ENCODE results near the gene MORF4L2. TPM values are rescaled to one million over a fixed set of nuclear protein-coding genes. Genes with fewer than 3 reads are reported as not detected.

Gene MORF4L2
- total RNA-seq, 1 donor from 2014 or later = 268 TPM

DNA sequence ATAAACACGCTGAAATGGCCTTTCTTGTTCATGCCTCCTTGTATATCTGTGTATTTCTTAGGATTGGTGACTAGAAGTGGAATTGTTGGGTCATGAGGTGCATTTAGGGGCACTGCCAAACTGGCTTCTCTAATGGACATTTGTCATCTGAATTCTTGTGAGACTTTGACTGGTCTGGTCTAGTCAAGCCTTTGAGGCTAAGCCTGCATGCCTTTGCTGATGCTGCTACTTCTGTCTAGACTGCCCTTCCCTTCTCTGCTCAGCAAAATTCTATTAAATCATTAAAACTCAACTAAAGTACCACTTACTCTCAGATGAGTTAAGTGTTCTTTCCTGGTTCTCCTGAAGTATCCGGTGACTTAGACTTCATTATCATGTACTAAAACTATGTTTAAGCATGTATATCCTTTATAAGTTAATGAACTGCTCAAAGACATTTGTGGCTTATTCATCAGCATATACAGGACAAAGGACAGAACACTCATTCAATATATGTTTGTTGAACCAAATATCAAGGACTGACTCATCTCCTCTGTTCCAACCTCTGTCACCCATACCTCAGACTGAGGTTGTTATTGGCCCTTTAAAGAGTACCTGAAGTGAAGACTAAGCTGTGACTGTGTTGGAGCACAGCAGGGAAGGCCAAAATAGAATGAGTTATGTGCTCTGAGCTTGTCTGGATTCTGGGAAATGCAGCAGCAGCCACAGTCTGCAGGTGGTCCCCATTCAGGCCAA is 48.7 kb downstream of the MORF4L2 start:
- DNase-seq (ENCODE audit: low spot score) = no peak

DNA sequence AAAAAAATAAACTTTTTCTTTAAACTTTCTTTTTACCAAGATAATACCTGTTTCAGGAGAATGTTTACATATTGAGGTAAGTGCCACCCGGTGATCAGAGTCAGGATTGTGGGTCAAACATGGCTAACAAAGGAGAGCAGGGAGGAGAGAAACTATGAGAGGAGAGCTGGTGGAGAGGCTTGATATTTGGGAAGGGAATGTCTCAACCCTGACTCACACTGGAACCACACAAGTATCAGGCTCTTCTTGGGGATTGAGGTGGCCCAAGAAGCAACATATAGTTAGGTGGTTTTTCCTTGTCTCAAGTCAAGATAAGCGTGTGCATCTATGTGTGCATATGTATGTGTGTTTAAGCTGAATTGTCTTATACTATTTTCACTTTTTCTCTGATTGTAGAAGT is 51.1 kb downstream of the MORF4L2 start:
- no peak for DNase-seq (ENCODE audit: low spot score)

DNA sequence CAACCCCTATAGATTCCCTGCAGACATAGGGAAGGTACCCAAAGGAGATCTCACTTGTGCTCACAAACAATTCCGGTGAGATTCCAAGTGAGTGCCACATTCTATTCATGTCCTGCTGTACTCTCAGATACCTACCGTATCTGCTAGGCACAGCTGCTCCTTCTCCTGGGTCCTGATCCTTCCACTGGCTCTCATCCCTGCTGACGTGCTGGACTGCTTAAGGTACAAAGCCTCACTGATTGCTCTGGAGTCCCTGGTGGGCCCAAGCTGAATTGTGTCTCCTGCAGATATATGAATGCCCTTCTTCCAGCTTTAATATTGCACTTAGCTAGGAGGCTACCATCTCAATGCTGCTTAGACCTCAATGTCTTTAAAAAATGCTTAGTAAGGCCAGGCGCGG is 55.4 kb downstream of the MORF4L2 start:
- DNase-seq (ENCODE audit: low spot score) = no peak

DNA sequence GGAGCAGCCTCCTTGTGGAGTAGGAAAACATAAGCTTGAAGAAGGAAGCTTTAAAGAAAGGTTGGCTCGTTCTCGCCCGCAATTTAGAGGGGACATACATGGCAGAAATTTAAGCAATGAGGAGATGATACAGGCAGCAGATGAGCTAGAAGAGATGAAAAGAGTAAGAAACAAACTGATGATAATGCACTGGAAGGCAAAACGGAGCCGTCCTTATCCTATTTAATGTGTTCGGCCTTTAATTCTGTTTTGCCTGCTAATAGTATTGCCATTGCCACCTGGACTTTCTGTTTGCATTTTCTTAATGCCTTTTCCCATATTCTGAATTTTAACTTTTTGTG is 56.4 kb downstream of the MORF4L2 start:
- DNase-seq (ENCODE audit: low spot score) = no peak

DNA sequence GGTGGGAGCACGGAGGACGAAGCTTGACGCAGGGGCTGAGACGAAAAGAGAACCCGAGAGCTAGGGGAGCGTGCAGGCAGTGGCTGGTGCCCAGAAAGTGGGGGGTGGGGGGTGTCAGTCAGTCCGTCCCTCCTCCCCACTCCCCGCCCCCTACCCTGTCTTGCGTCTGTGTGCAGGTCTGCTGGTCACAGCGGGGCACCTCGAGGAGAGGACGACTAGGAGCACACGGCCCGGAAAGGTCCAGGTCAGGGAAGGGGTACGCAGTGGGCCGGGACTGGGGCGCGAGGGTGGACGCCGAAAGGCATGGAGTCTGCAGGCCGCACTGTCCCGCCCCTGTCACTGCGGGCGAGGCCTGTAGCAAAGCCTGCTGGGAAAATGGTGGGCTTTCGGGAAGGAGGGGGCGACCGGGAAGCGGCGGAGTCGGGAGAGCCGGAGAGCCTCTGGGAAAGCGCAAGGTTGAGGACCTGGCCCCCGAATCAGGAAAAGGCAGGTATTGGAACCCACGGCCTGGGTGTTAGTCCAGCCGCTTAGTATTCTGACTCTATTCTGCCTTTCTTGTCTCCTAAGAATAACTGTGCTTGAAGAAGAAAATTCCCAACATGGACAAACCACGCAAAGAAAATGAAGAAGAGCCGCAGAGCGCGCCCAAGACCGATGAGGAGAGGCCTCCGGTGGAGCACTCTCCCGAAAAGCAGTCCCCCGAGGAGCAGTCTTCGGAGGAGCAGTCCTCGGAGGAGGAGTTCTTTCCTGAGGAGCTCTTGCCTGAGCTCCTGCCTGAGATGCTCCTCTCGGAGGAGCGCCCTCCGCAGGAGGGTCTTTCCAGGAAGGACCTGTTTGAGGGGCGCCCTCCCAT is 57.0 kb downstream of the MORF4L2 start:
- no peak for DNase-seq (ENCODE audit: low spot score)

DNA sequence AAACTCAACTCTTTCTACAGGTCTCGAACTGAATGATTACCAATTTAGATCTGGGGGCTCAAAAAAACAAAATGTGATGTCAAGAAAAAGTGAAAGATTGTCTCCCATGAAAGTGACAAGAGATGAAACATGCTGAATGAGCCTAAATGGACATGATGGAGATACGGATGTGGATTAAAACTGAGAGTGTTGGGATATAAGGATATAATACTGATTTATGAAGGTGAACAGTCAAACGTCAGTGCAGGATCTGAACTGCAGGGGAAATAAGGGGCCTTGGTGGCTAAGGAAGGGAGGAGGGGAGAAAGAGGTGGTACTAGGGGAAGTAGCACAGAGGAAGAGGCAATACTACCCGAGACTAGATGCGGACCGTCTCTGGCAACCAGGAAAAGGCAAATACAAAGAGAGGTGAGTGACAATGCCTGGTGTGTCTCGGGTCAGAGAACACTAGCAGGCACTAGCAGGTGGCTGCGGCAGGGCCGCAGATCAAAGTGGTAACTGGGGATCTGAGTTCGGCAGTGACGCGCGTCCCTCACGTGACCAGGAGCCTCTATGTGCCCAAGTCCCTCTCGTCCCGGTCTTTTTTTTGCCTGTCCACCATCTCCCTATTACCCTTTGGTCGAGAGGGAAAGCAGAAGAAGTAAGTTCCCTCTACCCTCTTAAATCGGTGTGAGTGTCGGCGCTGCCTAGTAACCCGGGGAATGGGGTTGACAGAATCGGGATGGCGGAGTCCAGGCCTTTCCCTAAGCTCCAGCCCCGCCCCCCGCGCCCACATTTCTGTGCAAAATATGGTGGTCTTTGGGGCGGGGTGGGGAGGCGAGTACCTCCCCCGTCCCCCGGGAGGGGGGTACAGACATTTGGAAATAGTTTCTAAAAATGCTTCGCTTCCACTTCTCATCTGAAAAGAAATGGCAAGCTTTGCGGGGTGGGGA is 57.8 kb downstream of the MORF4L2 start, which contains the start of gene TCEAL1:
Gene TCEAL1 (plus strand): TSS at position 590 of the 932 bp plus-strand sequence. CDS start 942 bp downstream, outside the sequence.
- DNase-seq (ENCODE audit: low spot score) = no peak

DNA sequence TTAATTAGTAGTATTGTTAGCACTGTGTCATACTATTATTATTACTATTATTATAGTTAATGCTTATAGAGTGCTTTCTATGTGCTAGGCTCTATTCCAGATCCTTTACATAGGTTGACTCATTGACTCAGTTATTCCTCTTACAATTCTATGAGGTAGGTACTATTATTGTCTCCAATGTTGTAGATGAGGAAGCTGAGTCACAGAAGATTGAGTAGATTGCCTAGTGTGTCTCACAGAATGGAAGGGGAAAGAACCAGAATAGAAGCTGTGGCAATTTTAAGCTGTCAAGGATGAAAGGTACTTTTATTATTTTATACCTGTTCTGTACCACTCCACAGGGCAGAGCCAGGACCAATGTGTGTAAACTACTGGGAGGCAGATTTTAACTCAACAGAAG is 59.6 kb downstream of the MORF4L2 start:
- no peak for DNase-seq (ENCODE audit: low spot score)

Other genes with a start within 250 kb of the MORF4L2 start
- not detected for gene RAB40A, start 167.2 kb downstream of the MORF4L2 start, total RNA-seq
- 68.1 TPM for gene TCEAL4, start 101.2 kb downstream of the MORF4L2 start, total RNA-seq
- gene TCEAL3, start 78.7 kb downstream of the MORF4L2 start, total RNA-seq = 21.4 TPM
- 22.3 TPM for gene TCEAL1, start 57.7 kb downstream of the MORF4L2 start, total RNA-seq
- not detected for gene TMEM31, start 24.2 kb upstream of the MORF4L2 start, total RNA-seq
- gene PLP1, start 90.1 kb upstream of the MORF4L2 start, total RNA-seq = 0.26 TPM
- 0.74 TPM for gene RAB9B, start 145.6 kb upstream of the MORF4L2 start, total RNA-seq